HepG2 (cell line): ENCODE results near the gene WNT5A. TPM values are rescaled to one million over a fixed set of nuclear protein-coding genes. Genes with fewer than 3 reads are reported as not detected.

Experiments used
- ATAC-seq: fragments of 200-7000 bp; cut with Tn5 transposase; 3 replicates; pipeline ENCODE4 v1.9.1; 2020; ENCODE audit warnings: mild to moderate bottlenecking, moderate library complexity
- BruUV-seq: library from RNA; stranded (reverse); fragments of 400-500 nt; replicated peaks from 2 replicates; lab custom pipeline; 2021; lab: Mats Ljungman, UMichigan
- CTCF ChIA-PET: fragments of 300-600 bp; formaldehyde crosslinking; extraction: SDS; loops from one replicate; lab custom pipeline; 2021; ENCODE audit warnings: low total read pairs, inconsistent platforms, low intra/inter-chr PET ratio; lab: Yijun Ruan, JAX
- POLR2A ChIA-PET: fragments of 350-600 bp; sonication (Branson Sonifier 250); formaldehyde crosslinking; loops from one replicate; lab custom pipeline; 2020; ENCODE audit warnings: antibody characterized with exemption, inconsistent platforms; lab: Yijun Ruan, JAX
- DNase-seq: peaks from one replicate; pipeline ENCODE4 v3.0.0-alpha.2; 2015; ENCODE audit warnings: low spot score
- FAIRE-seq: peaks from 3 replicates; lab custom pipeline; 2011; peaks lifted over from hg19 to GRCh38; lab: Jason Lieb, UNC
- H2AFZ ChIP-seq: one replicate; pipeline ENCODE4 v1.6.1; 2011; ENCODE audit warnings: low read length, inconsistent platforms
- H3K27ac ChIP-seq: fragments of 300-600 bp; 3 replicates; pipeline ENCODE4 v1.8.0; 2011; ENCODE audit warnings: mixed run types, mild to moderate bottlenecking, mixed read lengths, low read length, inconsistent platforms; ENCODE audit not compliant: insufficient read depth; ENCODE audit errors: extremely low read length
- H3K27me3 ChIP-seq, 2 experiments: fragments of 200-600 bp in 1 of 2; 2 replicates in 1 of 2; 3 replicates in 1 of 2; pipeline versions ENCODE4 v1.6.0 to v1.8.0; 2011; ENCODE audit warnings: low read length in 2 of 2, mild to moderate bottlenecking in 2 of 2, moderate library complexity in 2 of 2, inconsistent platforms in 1 of 2; ENCODE audit not compliant: insufficient read depth in 2 of 2, control insufficient read depth in 1 of 2
- H3K36me3 ChIP-seq, 2 experiments: fragments of 200-600 bp in 1 of 2; replicated peaks in 1 of 2; 2 replicates in 1 of 2; 3 replicates in 1 of 2; pipeline versions ENCODE4 v1.5.1 to v1.8.0; 2011; ENCODE audit warnings: low read length in 2 of 2, inconsistent platforms in 1 of 2; ENCODE audit not compliant: insufficient read depth in 2 of 2, control insufficient read depth in 1 of 2
- H3K4me1 ChIP-seq: 2 replicates; pipeline ENCODE4 v1.5.1; 2012; ENCODE audit warnings: low read length, inconsistent platforms; ENCODE audit not compliant: insufficient read depth
- H3K4me2 ChIP-seq: 2 replicates; pipeline ENCODE4 v1.6.0; 2011; ENCODE audit warnings: low read depth, low read length, inconsistent platforms
- H3K4me3 ChIP-seq, 3 experiments: fragments of 200-600 bp in 1 of 3; sonication (generic), shearing (Covaris generic) in 1 of 3; replicated peaks in 1 of 3; 2 replicates each; pipeline ENCODE4 v1.5.1; 2011 to 2016; ENCODE audit warnings: low read length in 3 of 3, inconsistent platforms in 2 of 3, low read depth in 2 of 3, mild to moderate bottlenecking in 2 of 3, control low read depth in 1 of 3, mixed read lengths in 1 of 3; ENCODE audit not compliant: insufficient read depth in 1 of 3
- H3K79me2 ChIP-seq: one replicate; pipeline ENCODE4 v1.6.1; 2011; ENCODE audit warnings: low read length, inconsistent platforms; ENCODE audit not compliant: insufficient read depth
- H3K9ac ChIP-seq: 2 replicates; pipeline ENCODE4 v1.6.0; 2011; ENCODE audit warnings: mild to moderate bottlenecking, low read depth, low read length, inconsistent platforms; ENCODE audit not compliant: insufficient read depth
- H3K9me3 ChIP-seq: 2 replicates; pipeline ENCODE4 v1.5.1; 2012; ENCODE audit warnings: mild to moderate bottlenecking, low read length
- H4K20me1 ChIP-seq: 2 replicates; pipeline ENCODE4 v1.6.0; 2011; ENCODE audit warnings: inconsistent platforms, mild to moderate bottlenecking, low read length, moderate library complexity; ENCODE audit not compliant: insufficient read depth
- ARNT ChIP-seq: fragments of 450-650 bp; IDR thresholded peaks from 2 replicates; pipeline ENCODE4 v1.6.1; 2017
- CENPT ChIP-seq: sonication (generic); formaldehyde crosslinking; IDR thresholded peaks from 2 replicates; pipeline ENCODE4 v1.8.0; 2022; ENCODE audit warnings: low read depth, mild to moderate bottlenecking, moderate library complexity, missing genetic modification reagents
- FOXO4 ChIP-seq: sonication (generic); formaldehyde crosslinking; conservative IDR thresholded peaks from 2 replicates; pipeline ENCODE4 v1.8.1; 2023; ENCODE audit warnings: missing genetic modification reagents
- GLI4 ChIP-seq: sonication (generic); formaldehyde crosslinking; IDR thresholded peaks from 2 replicates; pipeline ENCODE4 v1.5.1; 2020; ENCODE audit warnings: missing genetic modification reagents, mild to moderate bottlenecking, moderate library complexity, borderline replicate concordance
- KLF15 ChIP-seq: sonication (generic); formaldehyde crosslinking; IDR thresholded peaks from 2 replicates; pipeline ENCODE4 v1.8.1; 2023; ENCODE audit warnings: borderline replicate concordance, mild to moderate bottlenecking, inconsistent platforms, missing genetic modification reagents, mixed read lengths
- MAFK ChIP-seq, 2 experiments: IDR thresholded peaks in 1 of 2; conservative IDR thresholded peaks in 1 of 2; 2 replicates each; pipeline ENCODE4 v1.6.1; 2011; ENCODE audit warnings: improper control_type of control experiment in 2 of 2, low read length in 2 of 2
- MIER3 ChIP-seq: IDR thresholded peaks from 2 replicates; pipeline ENCODE4 v1.6.1; 2016; ENCODE audit warnings: missing compliant biosample characterization, borderline replicate concordance
- NCOA1 ChIP-seq: sonication (generic); formaldehyde crosslinking; IDR thresholded peaks from 2 replicates; pipeline ENCODE4 v1.9.0; 2021; ENCODE audit warnings: missing genetic modification reagents
- NFATC3 ChIP-seq: sonication (generic); formaldehyde crosslinking; IDR thresholded peaks from 2 replicates; pipeline ENCODE4 v1.5.1; 2020; ENCODE audit warnings: mild to moderate bottlenecking, missing genetic modification reagents
- NFYB ChIP-seq: sonication (generic); formaldehyde crosslinking; IDR thresholded peaks from 2 replicates; pipeline ENCODE4 v1.4.0; 2020; ENCODE audit warnings: missing genetic modification reagents
- RBAK ChIP-seq: sonication (generic); formaldehyde crosslinking; IDR thresholded peaks from 2 replicates; pipeline ENCODE4 v1.5.1; 2020; ENCODE audit warnings: mild to moderate bottlenecking, missing genetic modification reagents
- ZBTB20 ChIP-seq: sonication (generic); formaldehyde crosslinking; IDR thresholded peaks from 2 replicates; pipeline ENCODE4 v1.8.1; 2023; ENCODE audit warnings: missing genetic modification reagents, low read depth, mild to moderate bottlenecking, borderline replicate concordance
- ZBTB25 ChIP-seq: IDR thresholded peaks from 2 replicates; pipeline ENCODE4 v1.6.1; 2018; ENCODE audit warnings: missing genetic modification reagents
- ZNF124 ChIP-seq: sonication (generic); formaldehyde crosslinking; IDR thresholded peaks from 2 replicates; pipeline ENCODE4 v1.4.0; 2020; ENCODE audit warnings: missing genetic modification reagents
- ZNF484 ChIP-seq: sonication (generic); formaldehyde crosslinking; IDR thresholded peaks from 2 replicates; pipeline ENCODE4 v1.5.1; 2020; ENCODE audit warnings: mild to moderate bottlenecking, low read depth, missing genetic modification reagents, borderline replicate concordance
- ZNF678 ChIP-seq: sonication (generic); formaldehyde crosslinking; IDR thresholded peaks from 2 replicates; pipeline ENCODE4 v1.4.0; 2020; ENCODE audit warnings: mild to moderate bottlenecking, missing genetic modification reagents
- ZNF772 ChIP-seq: sonication (generic); formaldehyde crosslinking; IDR thresholded peaks from 2 replicates; pipeline ENCODE4 v1.5.0; 2020; ENCODE audit warnings: mild to moderate bottlenecking, missing genetic modification reagents
- in situ Hi-C: cut with HindIII; loops from 2 replicates; pipeline ENCODE4 v1.10.0; 2017; ENCODE audit warnings: low pct_unique_long_range_greater_than_20kb; ENCODE audit not compliant: extremely low pct_ligation_motif_present
- intact Hi-C: fragments of 100-400 bp; cut with micrococcal nuclease; formaldehyde crosslinking; loops from one replicate; pipeline ENCODE4 v1.10.0; 2022; ENCODE audit not compliant: unreplicated experiment
- polyA plus RNA-seq, 8 experiments: library from polyadenylated mRNA; depleted of rRNA in 3 of 8; stranded (reverse) in 7 of 8; unstranded in 1 of 8; fragments of >200 nt; fragmentation: Illumina TruSeq in 4 of 8; extraction: Trizol in 4 of 8; gene quantifications; 2 replicates each; pipeline versions ENCODE4 v1.2.1 to v1.2.3, GENCODE V29; 2011 to 2016; ENCODE audit warnings: low read depth in 4 of 8, missing spikeins in 1 of 8, mixed read lengths in 1 of 8; ENCODE audit not compliant: insufficient read depth in 1 of 8
- total RNA-seq, 5 experiments: library from RNA; depleted of rRNA; stranded (reverse); fragments of >200 nt; fragmentation: Illumina TruSeq; extraction: Trizol; gene quantifications; 2 replicates each; pipeline ENCODE4 v1.2.3, GENCODE V29; 2016; ENCODE audit warnings: low read depth in 1 of 5

Gene WNT5A
- total and polyA plus RNA-seq, 2 of the 13 experiments (the other 11 are each of a cell fraction or from before 2014, with no cell fraction given) = not detected

- TF ChIP-seq GLI4 (CRISPR knock-in tag) (no peak), NFYB (CRISPR knock-in tag) (no peak), KLF15 (CRISPR knock-in tag) (no peak), ARNT (no peak), NFATC3 (CRISPR knock-in tag) (no peak), ZNF484 (CRISPR knock-in tag) (no peak), ZBTB25 (CRISPR knock-in tag) (no peak), ZNF678 (CRISPR knock-in tag) (no peak), MIER3 (no peak), ZNF124 (no peak), RBAK (CRISPR knock-in tag) (no peak), CENPT (CRISPR knock-in tag) (no peak), NCOA1 (CRISPR knock-in tag) (no peak)
- TF ChIP-seq, all 625 proteins: peak for 0
These were observed 47.4 kb downstream of the WNT5A start (continued) for GRCh38 chr3:55439657-55440056.

GRCh38 chr3:55436644-55437043 is 50.5 kb downstream of the WNT5A start:
- Histone ChIP-seq H3K4me3 (no peak overlapping the region), H3K79me2 (no peaks in the 10 kb centered on the region), H3K4me1 (no peaks in the 10 kb centered on the region), H2AFZ (no peak overlapping the region), H3K4me2 (no peak overlapping the region), H3K36me3 (no peaks in the 10 kb centered on the region), H3K9ac (no peak overlapping the region), H3K27ac (no peak overlapping the region), H3K9me3 (no peaks in the 10 kb centered on the region), H4K20me1 (no peaks in the 10 kb centered on the region), H3K27me3 (no peaks in the 10 kb centered on the region)
- ATAC-seq (no peak), FAIRE-seq (no peak), DNase-seq (no peak)
- in situ Hi-C loops (no loop called here), intact Hi-C loops (no loop called here)
- ChIA-PET CTCF (no interaction called here), POLR2A (no interaction called here)
- BruUV-seq = no TSS peak
- TF ChIP-seq FOXO4 (CRISPR knock-in tag) = no peak
- peak; percentile 33 to 66; a peak in 3 of 4 replicates for TF ChIP-seq MAFK (conservative IDR thresholded peaks at IDR 0.05 in 1 of 2, IDR thresholded peaks at IDR 0.05 in 1 of 2; ENCODE audit: low read length in 2 of 2)
- no peak for TF ChIP-seq ZNF772 (CRISPR knock-in tag)
- no peak for TF ChIP-seq ZBTB20 (CRISPR knock-in tag)
